Fibroblast of skin of back (primary cell): Measurements from ENCODE around the gene ITGBL1.

Source experiments
- DNase-seq: peaks from one replicate; pipeline ENCODE4 v3.0.0-alpha.2; 2013

ITGBL1 gene

GRCh38 chr13:101453784-101454201, 1.3 kb downstream of the ITGBL1 start:
- no peak for DNase-seq

- DNase-seq: peak; percentile 82
Observed at GRCh38 chr13:101454767-101455166, 2.3 kb downstream of the ITGBL1 start.

- DNase-seq: peak; percentile 97
Observed at GRCh38 chr13:101455863-101456262, 3.4 kb downstream of the ITGBL1 start.

- no peak for DNase-seq
Observed at GRCh38 chr13:101457176-101457575, 4.7 kb downstream of the ITGBL1 start.

GRCh38 chr13:101465877-101466276, 13.4 kb downstream of the ITGBL1 start:
- peak; percentile 70 for DNase-seq

- no peak for DNase-seq
Observed at GRCh38 chr13:101467415-101467814, 14.9 kb downstream of the ITGBL1 start.

- DNase-seq: peak; percentile 66
Observed at GRCh38 chr13:101473458-101473857, 21.0 kb downstream of the ITGBL1 start.

- DNase-seq: peak; percentile 91
Observed at GRCh38 chr13:101474419-101474957, 22.0 kb downstream of the ITGBL1 start.

GRCh38 chr13:101475536-101475935, 23.1 kb downstream of the ITGBL1 start:
- DNase-seq: no peak

GRCh38 chr13:101481421-101481820, 28.9 kb downstream of the ITGBL1 start:
- no peak for DNase-seq

GRCh38 chr13:101486708-101487437, 34.4 kb downstream of the ITGBL1 start:
- no peak for DNase-seq

- no peak for DNase-seq
Observed at GRCh38 chr13:101487438-101487830, 35.0 kb downstream of the ITGBL1 start.

GRCh38 chr13:101488734-101489133, 36.3 kb downstream of the ITGBL1 start:
- no peak for DNase-seq

GRCh38 chr13:101489643-101490405, 37.3 kb downstream of the ITGBL1 start:
- DNase-seq: peak; percentile 32

GRCh38 chr13:101490406-101491015, 38.0 kb downstream of the ITGBL1 start:
- DNase-seq: no peak

GRCh38 chr13:101492251-101492910, 39.9 kb downstream of the ITGBL1 start:
- peak; percentile 45 for DNase-seq

GRCh38 chr13:101493541-101493940, 41.1 kb downstream of the ITGBL1 start:
- no peak for DNase-seq

- DNase-seq: peak; percentile 34
Observed at GRCh38 chr13:101499406-101499805, 46.9 kb downstream of the ITGBL1 start.

GRCh38 chr13:101502618-101503017, 50.1 kb downstream of the ITGBL1 start:
- no peak for DNase-seq

GRCh38 chr13:101511161-101511560, 58.7 kb downstream of the ITGBL1 start:
- DNase-seq: no peak

- peak; percentile 65 for DNase-seq
Observed at GRCh38 chr13:101511766-101512165, 59.3 kb downstream of the ITGBL1 start.

GRCh38 chr13:101512650-101513049, 60.2 kb downstream of the ITGBL1 start:
- DNase-seq: peak; percentile 65

GRCh38 chr13:101514100-101514499, 61.6 kb downstream of the ITGBL1 start:
- DNase-seq: no peak
